Nephron (organoid): ENCODE results near the gene PSD.

Source experiments
- H3K27ac Mint-ChIP-seq, 3 experiments: 2 replicates each; pipeline ENCODE4 v1.8.0; 2020; ENCODE audit warnings: mixed read lengths in 3 of 3, mild to moderate bottlenecking in 2 of 3, moderate library complexity in 1 of 3
- H3K27me3 Mint-ChIP-seq: 2 replicates; pipeline ENCODE4 v1.8.0; 2021; ENCODE audit warnings: low read depth, mild to moderate bottlenecking, moderate library complexity, mixed read lengths
- H3K36me3 Mint-ChIP-seq: 2 replicates; pipeline ENCODE4 v1.8.0; 2020; ENCODE audit warnings: low read depth, mixed read lengths
- H3K4me1 Mint-ChIP-seq: 2 replicates; pipeline ENCODE4 v1.8.0; 2020; ENCODE audit warnings: mixed read lengths
- H3K4me3 Mint-ChIP-seq, 3 experiments: 2 replicates each; pipeline ENCODE4 v1.8.0; 2020; ENCODE audit warnings: mild to moderate bottlenecking in 3 of 3, mixed read lengths in 3 of 3, moderate library complexity in 2 of 3
- H3K9me3 Mint-ChIP-seq: 2 replicates; pipeline ENCODE4 v1.8.0; 2020; ENCODE audit warnings: mixed read lengths
- TF ChIP-seq, protein P1 (sequence below), 3 experiments: fragments of 200-600 bp; sonication (generic); IDR thresholded peaks; one replicate each; pipeline ENCODE4 v1.5.0; 2021; ENCODE audit warnings: antibody characterized with exemption in 3 of 3; ENCODE audit not compliant: unreplicated experiment in 3 of 3

The PSD gene

DNA sequence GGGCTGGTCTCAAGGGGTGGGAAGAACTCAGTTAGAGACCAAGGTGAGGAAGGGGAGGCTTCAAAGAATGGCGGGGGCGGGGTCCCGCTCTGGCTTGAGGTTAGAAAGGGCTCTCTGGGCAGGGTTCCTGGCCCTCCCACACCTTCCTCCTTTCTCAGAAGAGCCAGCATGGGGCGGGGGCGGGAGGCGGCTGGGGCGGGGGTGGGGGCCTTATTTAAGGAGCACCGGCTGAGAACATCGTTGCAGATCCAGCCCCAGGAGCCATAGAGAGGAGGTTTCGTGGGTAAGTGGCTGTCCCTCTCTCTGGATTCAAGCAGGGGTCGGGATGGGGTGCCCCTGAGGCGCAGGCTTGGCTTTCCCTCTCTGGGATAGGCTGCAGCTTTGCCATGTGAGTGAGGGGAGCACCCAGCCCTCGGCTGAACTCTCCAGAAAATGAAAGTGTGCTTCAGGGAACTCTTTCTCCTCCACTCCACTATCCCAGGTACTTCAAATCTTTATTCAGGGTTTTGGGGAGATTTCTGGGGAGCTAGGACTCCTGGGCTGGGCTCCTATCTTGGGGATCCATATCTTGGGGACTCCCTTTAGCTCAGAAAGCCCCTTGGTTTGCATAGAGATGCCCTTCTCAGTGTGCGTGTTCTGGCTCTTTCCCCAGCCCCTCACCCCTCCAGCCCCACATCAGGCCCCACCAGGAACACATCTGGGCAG, 17.1 kb upstream of the PSD start:
- TF ChIP-seq, protein P1, sequence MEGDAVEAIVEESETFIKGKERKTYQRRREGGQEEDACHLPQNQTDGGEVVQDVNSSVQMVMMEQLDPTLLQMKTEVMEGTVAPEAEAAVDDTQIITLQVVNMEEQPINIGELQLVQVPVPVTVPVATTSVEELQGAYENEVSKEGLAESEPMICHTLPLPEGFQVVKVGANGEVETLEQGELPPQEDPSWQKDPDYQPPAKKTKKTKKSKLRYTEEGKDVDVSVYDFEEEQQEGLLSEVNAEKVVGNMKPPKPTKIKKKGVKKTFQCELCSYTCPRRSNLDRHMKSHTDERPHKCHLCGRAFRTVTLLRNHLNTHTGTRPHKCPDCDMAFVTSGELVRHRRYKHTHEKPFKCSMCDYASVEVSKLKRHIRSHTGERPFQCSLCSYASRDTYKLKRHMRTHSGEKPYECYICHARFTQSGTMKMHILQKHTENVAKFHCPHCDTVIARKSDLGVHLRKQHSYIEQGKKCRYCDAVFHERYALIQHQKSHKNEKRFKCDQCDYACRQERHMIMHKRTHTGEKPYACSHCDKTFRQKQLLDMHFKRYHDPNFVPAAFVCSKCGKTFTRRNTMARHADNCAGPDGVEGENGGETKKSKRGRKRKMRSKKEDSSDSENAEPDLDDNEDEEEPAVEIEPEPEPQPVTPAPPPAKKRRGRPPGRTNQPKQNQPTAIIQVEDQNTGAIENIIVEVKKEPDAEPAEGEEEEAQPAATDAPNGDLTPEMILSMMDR (IDR thresholded peaks at IDR 0.05; ENCODE audit: unreplicated experiment in 3 of 3), result no peak
- no peaks in the 10 kb centered on the region for H3K9me3 Mint-ChIP-seq
- peaks cover 35% of the 10 kb centered on the region for H3K4me1 Mint-ChIP-seq
- peaks cover 6% of the 10 kb centered on the region for H3K27me3 Mint-ChIP-seq
- H3K36me3 Mint-ChIP-seq, result no peaks in the 10 kb centered on the region
- peak overlapping the region; percentile 69 to 78 (median 77) for H3K4me3 Mint-ChIP-seq
- H3K27ac Mint-ChIP-seq, result peak overlapping the region; percentile 86 to 93 (median 93)

DNA sequence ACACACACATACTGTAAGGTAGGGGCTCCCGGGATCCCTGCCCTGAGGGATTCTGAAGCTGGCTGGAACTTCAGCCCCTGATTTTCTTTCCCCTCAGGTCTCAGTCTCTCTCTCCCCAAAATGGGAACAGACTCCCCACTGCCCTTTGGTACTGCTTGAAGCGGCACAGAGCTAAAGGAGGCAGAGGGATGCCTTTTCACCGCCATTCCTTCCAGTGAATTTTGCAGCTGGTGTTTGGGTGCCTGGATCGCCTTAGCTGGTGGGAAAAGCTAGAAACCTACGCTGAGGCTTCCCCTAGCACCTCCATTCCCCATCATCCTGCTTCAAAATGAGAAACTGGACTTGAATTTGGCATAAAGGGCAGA, 16.5 kb upstream of the PSD start:
- H3K36me3 Mint-ChIP-seq, result no peaks in the 10 kb centered on the region
- peaks cover 6% of the 10 kb centered on the region for H3K27me3 Mint-ChIP-seq
- H3K9me3 Mint-ChIP-seq, result no peaks in the 10 kb centered on the region
- H3K27ac Mint-ChIP-seq, result peak overlapping the region; percentile 86 to 93 (median 93)
- TF ChIP-seq, protein P1 (IDR thresholded peaks at IDR 0.05; ENCODE audit: unreplicated experiment in 3 of 3), result no peak
- peak overlapping the region; percentile 69 to 78 (median 77) for H3K4me3 Mint-ChIP-seq
- peaks cover 35% of the 10 kb centered on the region for H3K4me1 Mint-ChIP-seq

DNA sequence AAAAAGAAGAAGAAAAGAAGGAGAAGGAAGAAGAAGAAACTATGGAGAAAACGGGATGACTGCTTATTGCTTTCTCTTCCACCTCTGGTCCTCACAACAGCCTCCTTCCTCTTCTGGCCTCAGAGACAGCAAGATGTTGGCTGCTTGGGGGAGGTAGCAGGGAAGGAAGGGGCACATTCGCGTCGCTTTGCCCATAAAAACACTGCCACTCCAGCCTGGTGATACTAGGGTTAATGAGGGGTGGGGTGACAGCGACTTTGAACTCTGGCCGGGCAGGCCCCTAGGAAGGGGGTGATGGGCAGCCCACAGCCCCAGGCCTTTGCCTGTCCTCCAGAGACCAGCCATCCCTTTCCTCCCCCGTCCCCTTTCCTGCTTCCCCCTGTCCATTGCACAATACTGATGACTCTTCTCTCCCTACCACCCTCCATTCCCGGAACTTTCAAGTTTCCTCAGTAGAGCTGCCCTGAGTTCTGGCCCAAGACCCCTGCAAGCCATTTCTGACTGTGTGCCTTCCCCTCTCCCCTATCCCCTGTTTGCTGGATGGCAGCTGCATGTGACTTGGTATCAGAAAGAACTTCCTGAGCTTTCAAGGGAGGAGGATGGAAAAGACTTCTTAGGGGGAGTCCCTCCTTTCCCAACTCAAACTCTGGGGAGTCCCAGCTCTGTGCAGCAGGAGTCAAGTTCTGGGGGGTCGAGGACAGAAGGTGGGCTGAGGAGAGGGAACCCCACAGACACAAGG, 16.0 kb upstream of the PSD start:
- H3K4me1 Mint-ChIP-seq, result peaks cover 35% of the 10 kb centered on the region
- H3K36me3 Mint-ChIP-seq, result no peaks in the 10 kb centered on the region
- H3K4me3 Mint-ChIP-seq, result peak overlapping the region; percentile 69 to 78 (median 77)
- peak overlapping the region; percentile 86 to 93 (median 93) for H3K27ac Mint-ChIP-seq
- TF ChIP-seq, protein P1 (IDR thresholded peaks at IDR 0.05; ENCODE audit: unreplicated experiment in 3 of 3), result no peak
- peaks cover 6% of the 10 kb centered on the region for H3K27me3 Mint-ChIP-seq
- H3K9me3 Mint-ChIP-seq, result no peaks in the 10 kb centered on the region

DNA sequence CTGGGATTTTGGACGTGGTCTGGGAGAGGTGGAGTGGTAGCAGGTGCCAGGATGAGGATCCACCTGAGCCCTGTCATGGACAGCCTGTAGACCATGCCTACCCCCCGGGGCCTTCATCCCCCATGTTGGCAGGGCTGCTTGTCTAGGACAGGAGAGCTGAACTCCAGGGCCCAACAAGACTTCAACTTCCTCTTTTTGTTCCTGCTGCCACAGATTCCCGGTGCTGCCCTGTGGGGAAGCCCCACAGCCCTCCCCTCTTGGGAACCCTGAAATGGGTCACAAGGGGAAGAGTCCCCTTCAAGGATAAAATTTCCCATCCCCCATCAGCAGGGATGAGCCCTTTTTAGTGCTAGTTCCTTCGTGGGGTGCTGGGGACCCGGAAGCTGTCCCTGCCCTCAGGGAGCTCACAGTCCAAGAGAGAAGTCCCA, 15.0 kb upstream of the PSD start:
- Mint-ChIP-seq H3K27ac (peak overlapping the region in 1 of 3 experiments; percentile 93), H3K4me3 (peak overlapping the region; percentile 52 to 97 (median 97)), H3K27me3 (peaks cover 6% of the 10 kb centered on the region), H3K36me3 (no peaks in the 10 kb centered on the region), H3K4me1 (peaks cover 35% of the 10 kb centered on the region), H3K9me3 (no peaks in the 10 kb centered on the region)
- TF ChIP-seq, protein P1 (IDR thresholded peaks at IDR 0.05; ENCODE audit: unreplicated experiment in 3 of 3), result no peak

DNA sequence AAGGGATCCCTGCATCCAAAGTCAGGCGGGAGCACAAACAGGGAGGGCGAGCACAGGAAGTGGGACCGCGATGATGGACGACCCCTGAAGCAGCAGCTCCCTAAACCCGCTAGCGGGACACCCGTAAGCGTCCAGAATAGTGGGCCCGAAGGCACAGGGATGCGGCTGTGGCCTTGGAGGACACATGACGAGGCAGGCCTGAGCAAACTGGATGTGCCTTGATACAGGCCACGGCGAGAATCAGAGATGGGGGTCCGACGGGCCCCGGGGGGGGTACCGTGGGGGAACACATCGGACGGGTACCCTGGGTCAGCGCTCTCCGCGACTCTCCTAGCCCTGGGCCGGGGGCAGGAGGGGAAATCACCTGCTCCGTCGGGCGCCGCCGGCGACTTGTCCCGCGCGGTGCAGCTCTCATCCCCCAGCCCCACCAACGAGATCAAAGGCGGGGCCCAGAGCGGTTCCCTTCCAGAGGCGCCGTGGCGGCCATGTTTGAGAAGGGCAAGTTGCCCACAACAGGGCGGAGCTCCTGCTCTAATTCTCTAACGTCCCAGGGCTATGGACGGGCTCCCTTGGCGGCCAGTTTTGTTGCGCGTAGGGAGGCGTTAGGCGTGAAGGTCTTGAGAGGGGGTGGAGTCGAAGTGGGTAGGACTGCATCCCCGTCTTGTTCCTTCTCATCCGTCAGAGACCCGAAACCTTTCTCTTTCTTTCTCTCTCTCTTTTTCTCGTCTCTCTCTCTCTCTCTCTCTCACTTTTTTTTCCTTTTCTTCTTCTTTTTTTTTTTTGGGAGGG, 13.8 kb upstream of the PSD start, which contains the start of gene CUEDC2:
TSS of gene CUEDC2 (minus strand) at position 413 of the 789 bp plus-strand sequence. CDS start 7,386 bp downstream, outside the sequence.
- H3K27me3 Mint-ChIP-seq, result peaks cover 6% of the 10 kb centered on the region
- peaks cover 35% of the 10 kb centered on the region for H3K4me1 Mint-ChIP-seq
- H3K9me3 Mint-ChIP-seq, result no peaks in the 10 kb centered on the region
- no peaks in the 10 kb centered on the region for H3K36me3 Mint-ChIP-seq
- peak within 1 kb of the TSS; percentile 97 to 98 (median 97) for H3K4me3 Mint-ChIP-seq
- peak within 1 kb of the TSS; percentile 89 to 96 (median 93) for H3K27ac Mint-ChIP-seq
- TF ChIP-seq, protein P1 (IDR thresholded peaks at IDR 0.05; ENCODE audit: unreplicated experiment in 3 of 3), result no peak
